HCT116 (cell line): Measurements from ENCODE around the gene SLC1A4. TPM values are rescaled to one million over a fixed set of nuclear protein-coding genes. Genes with fewer than 3 reads are reported as not detected.

ENCODE experiments used
- ATAC-seq: fragments of 200-7000 bp; cut with Tn5 transposase; 2 replicates; pipeline ENCODE4 v1.9.1; 2020; ENCODE audit warnings: mild to moderate bottlenecking, moderate library complexity
- BruUV-seq: library from RNA; stranded (reverse); fragments of 400-500 nt; replicated peaks from 2 replicates; lab custom pipeline; 2021; lab: Mats Ljungman, UMichigan
- CTCF ChIA-PET: fragments of 300-600 bp; sonication (Branson Sonifier 250); formaldehyde crosslinking; loops from one replicate; lab custom pipeline; 2021; ENCODE audit warnings: antibody characterized with exemption; lab: Charles Lee
- POLR2A ChIA-PET: fragments of 300-600, 350-600 bp; sonication (Branson Sonifier 250); formaldehyde crosslinking; loops from one replicate; lab custom pipeline; 2021; ENCODE audit warnings: antibody characterized with exemption; lab: Charles Lee
- RAD21 ChIA-PET, 2 experiments: fragments of 300-600 bp; sonication (Branson Sonifier 250); formaldehyde crosslinking; loops; one replicate each; lab custom pipeline; 2023; ENCODE audit warnings: low total read pairs in 2 of 2; ENCODE audit not compliant: uncharacterized antibody in 2 of 2, unreplicated experiment in 2 of 2, low non-redundant PET in 1 of 2; lab: Charles Lee
- DNase-seq: peaks from one replicate; pipeline ENCODE4 v3.0.0-alpha.2; 2010; ENCODE audit warnings: low read depth, low spot score
- H2AFZ ChIP-seq: fragments of 200-600 bp; shearing (Covaris generic), sonication (generic); 2 replicates; pipeline ENCODE4 v1.6.1; 2017; ENCODE audit warnings: low read depth, mixed run types, mixed read lengths, antibody characterized with exemption, low read length; ENCODE audit not compliant: poor library complexity, severe bottlenecking
- H3K27ac ChIP-seq: 2 replicates; pipeline ENCODE4 v1.5.1; 2012; ENCODE audit warnings: low read depth, low read length
- H3K27me3 ChIP-seq: fragments of 200-600 bp; sonication (generic); 2 replicates; pipeline ENCODE4 v1.6.1; 2016; ENCODE audit warnings: mixed run types, low read length, mixed read lengths; ENCODE audit not compliant: insufficient read depth
- H3K36me3 ChIP-seq, 2 experiments: fragments of 200-500 bp in 1 of 2; fragments of 200-600 bp in 1 of 2; sonication (Bioruptor generic) in 1 of 2; sonication (generic) in 1 of 2; 2 replicates each; pipeline versions ENCODE4 v1.5.1 to v1.6.1; 2014 to 2016; ENCODE audit warnings: low read length in 2 of 2, inconsistent platforms in 1 of 2, mixed read lengths in 1 of 2, mixed run types in 1 of 2; ENCODE audit not compliant: insufficient read depth in 2 of 2, control insufficient read depth in 1 of 2
- H3K4me1 ChIP-seq, 2 experiments: fragments of 200-600 bp in 1 of 2; sonication (generic) in 1 of 2; 2 replicates each; pipeline versions ENCODE4 v1.5.1 to v1.6.1; 2012 to 2017; ENCODE audit warnings: low read length in 2 of 2, inconsistent platforms in 1 of 2, mild to moderate bottlenecking in 1 of 2, mixed read lengths in 1 of 2, mixed run types in 1 of 2, moderate library complexity in 1 of 2; ENCODE audit not compliant: insufficient read depth in 2 of 2, control insufficient read depth in 1 of 2
- H3K4me2 ChIP-seq: fragments of 200-600 bp; sonication (generic); 2 replicates; pipeline ENCODE4 v1.6.1; 2017; ENCODE audit warnings: mixed run types, low read length, mixed read lengths
- H3K4me3 ChIP-seq, 2 experiments: fragments of 200-600 bp in 1 of 2; sonication (generic) in 1 of 2; replicated peaks in 1 of 2; 2 replicates each; pipeline ENCODE4 v1.5.1; 2011 to 2016; ENCODE audit warnings: low read length in 2 of 2, control low read depth in 1 of 2, low read depth in 1 of 2, mild to moderate bottlenecking in 1 of 2, mixed read lengths in 1 of 2, mixed run types in 1 of 2
- H3K79me2 ChIP-seq: fragments of 200-600 bp; sonication (generic); 2 replicates; pipeline ENCODE4 v1.6.1; 2017; ENCODE audit warnings: mild to moderate bottlenecking, mixed run types, low read length, moderate library complexity, mixed read lengths; ENCODE audit not compliant: insufficient read depth
- H3K9ac ChIP-seq: fragments of 200-600 bp; sonication (generic); 2 replicates; pipeline ENCODE4 v1.6.1; 2016; ENCODE audit warnings: low read length, mixed read lengths
- H3K9me2 ChIP-seq: fragments of 200-600 bp; sonication (generic), shearing (Covaris generic); 2 replicates; pipeline ENCODE4 v1.6.1; 2017; ENCODE audit warnings: mixed run types, mild to moderate bottlenecking, moderate library complexity; ENCODE audit not compliant: insufficient read depth
- H3K9me3 ChIP-seq, 2 experiments: fragments of 200-500 bp in 1 of 2; fragments of 200-600 bp in 1 of 2; sonication (Bioruptor generic) in 1 of 2; sonication (generic) in 1 of 2; 2 replicates each; pipeline ENCODE4 v1.6.1; 2014 to 2017; ENCODE audit warnings: low read length in 2 of 2, mixed read lengths in 2 of 2, inconsistent platforms in 1 of 2, low read depth in 1 of 2, mild to moderate bottlenecking in 1 of 2, mixed run types in 1 of 2, moderate library complexity in 1 of 2; ENCODE audit not compliant: control insufficient read depth in 1 of 2, insufficient read depth in 1 of 2
- H4K20me1 ChIP-seq: fragments of 200-600 bp; sonication (generic), shearing (Covaris generic); 2 replicates; pipeline ENCODE4 v1.6.1; 2017; ENCODE audit warnings: mixed run types, mild to moderate bottlenecking, moderate library complexity; ENCODE audit not compliant: insufficient read depth
- ATF3 ChIP-seq: IDR thresholded peaks from 2 replicates; pipeline ENCODE4 v1.6.1; 2012
- CBX3 ChIP-seq: IDR thresholded peaks from 2 replicates; pipeline ENCODE4 v1.6.1; 2012; ENCODE audit warnings: low read depth
- CEBPB ChIP-seq: IDR thresholded peaks from 2 replicates; pipeline ENCODE4 v1.6.1; 2012; ENCODE audit warnings: low read depth
- CTCF ChIP-seq, 3 experiments: fragments of 200-600 bp in 1 of 3; sonication (generic) in 1 of 3; IDR thresholded peaks in 2 of 3; conservative IDR thresholded peaks in 1 of 3; 2 replicates each; pipeline ENCODE4 v1.5.1; 2012 to 2017; ENCODE audit warnings: low read depth in 2 of 3, low read length in 2 of 3, antibody characterized with exemption in 1 of 3, borderline replicate concordance in 1 of 3, control low read depth in 1 of 3, mild to moderate bottlenecking in 1 of 3, mixed read lengths in 1 of 3, mixed run types in 1 of 3, moderate library complexity in 1 of 3; ENCODE audit not compliant: insufficient read depth in 1 of 3
- EGR1 ChIP-seq: IDR thresholded peaks from 2 replicates; pipeline ENCODE4 v1.6.1; 2012; ENCODE audit warnings: low read depth
- ELF1 ChIP-seq: IDR thresholded peaks from 2 replicates; pipeline ENCODE4 v1.6.1; 2012; ENCODE audit warnings: low read depth, borderline replicate concordance
- EZH2 ChIP-seq: fragments of 200-600 bp; sonication (generic); IDR thresholded peaks from 2 replicates; pipeline ENCODE4 v1.6.1; 2017; ENCODE audit warnings: antibody characterized with exemption, mixed run types
- POLR2A ChIP-seq: IDR thresholded peaks from 2 replicates; pipeline ENCODE4 v1.7.0; 2011; ENCODE audit warnings: borderline replicate concordance; ENCODE audit not compliant: insufficient read depth, insufficient read length; ENCODE audit errors: extremely low read depth
- POLR2AphosphoS5 ChIP-seq: IDR thresholded peaks from 2 replicates; pipeline ENCODE4 v1.6.1; 2011; ENCODE audit warnings: mild to moderate bottlenecking, low read depth, low read length, moderate library complexity
- REST ChIP-seq: IDR thresholded peaks from 2 replicates; pipeline ENCODE4 v1.6.1; 2012; ENCODE audit warnings: low read depth
- SP1 ChIP-seq: IDR thresholded peaks from 2 replicates; pipeline ENCODE4 v1.6.1; 2012; ENCODE audit warnings: low read depth
- SRF ChIP-seq: IDR thresholded peaks from 2 replicates; pipeline ENCODE4 v1.6.1; 2012; ENCODE audit warnings: low read depth
- YY1 ChIP-seq: IDR thresholded peaks from 2 replicates; pipeline ENCODE4 v1.6.1; 2011; ENCODE audit warnings: low read length, low read depth, moderate library complexity, mild to moderate bottlenecking; ENCODE audit not compliant: insufficient replicate concordance; ENCODE audit errors: extremely low read depth
- intact Hi-C: fragments of 100-400 bp; cut with micrococcal nuclease; formaldehyde crosslinking; loops from 2 replicates; pipeline ENCODE4 v1.10.0; 2022
- total RNA-seq: library from RNA; stranded (reverse); gene quantifications from one replicate; pipeline ENCODE4 v1.2.1, GENCODE V29; 2021; ENCODE audit not compliant: unreplicated experiment
- TF ChIP-seq, protein P1 (sequence below): IDR thresholded peaks from 2 replicates; pipeline ENCODE4 v1.6.1; 2011; ENCODE audit warnings: mild to moderate bottlenecking, low read length, moderate library complexity; ENCODE audit not compliant: insufficient replicate concordance; ENCODE audit errors: extremely low read depth

SLC1A4 gene
- total RNA-seq, 1 experiment from 2014 or later = 9.2 TPM

DNA sequence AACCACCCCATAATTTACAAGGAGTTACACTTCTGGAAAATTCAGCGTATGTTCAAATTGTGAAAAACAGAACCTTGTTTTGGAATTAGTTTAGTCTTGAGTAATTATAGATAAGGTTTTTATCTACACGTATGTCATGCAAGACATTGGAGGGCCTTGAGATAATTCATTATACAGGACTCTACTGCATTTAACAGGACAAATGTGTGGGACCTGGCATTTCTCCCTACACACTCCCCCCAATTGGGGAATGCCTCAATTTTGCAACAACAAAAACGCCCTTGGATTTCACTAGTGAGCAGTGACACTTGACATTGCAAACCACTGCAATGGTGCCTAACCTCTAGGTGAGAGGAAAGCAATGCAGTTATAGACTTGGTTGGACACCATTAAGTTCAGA, 11.4 kb downstream of the SLC1A4 start:
- H3K9me2 ChIP-seq = no peaks in the 10 kb centered on the region
- CTCF ChIA-PET = no interaction called here
- H3K4me3 ChIP-seq = no peak overlapping the region
- POLR2A ChIA-PET = no interaction called here
- no TSS peak for BruUV-seq
- H3K27ac ChIP-seq = no peak overlapping the region
- peaks cover under 1 to 5% of the 10 kb centered on the region in 2 experiments; a peak in 3 of 4 replicates for H3K4me1 ChIP-seq
- no peaks in the 10 kb centered on the region for H3K79me2 ChIP-seq
- H3K27me3 ChIP-seq = no peaks in the 10 kb centered on the region
- H3K9ac ChIP-seq = no peak overlapping the region
- no peaks in the 10 kb centered on the region for H3K36me3 ChIP-seq
- DNase-seq = no peak
- TF ChIP-seq REST (no peak), EZH2 (no peak), EGR1 (no peak), POLR2AphosphoS5 (no peak), SRF (no peak), YY1 (no peak), CBX3 (no peak), SP1 (no peak), POLR2A (no peak), CEBPB (no peak), ATF3 (no peak), CTCF (IDR thresholded peaks at IDR 0.05 in 2 of 3, conservative IDR thresholded peaks at IDR 0.05 in 1 of 3; ENCODE audit: borderline replicate concordance in 1 of 3, insufficient read depth in 1 of 3, low read depth in 2 of 3, low read length in 2 of 3) (no peak), ELF1 (no peak)
- TF ChIP-seq, protein P1, sequence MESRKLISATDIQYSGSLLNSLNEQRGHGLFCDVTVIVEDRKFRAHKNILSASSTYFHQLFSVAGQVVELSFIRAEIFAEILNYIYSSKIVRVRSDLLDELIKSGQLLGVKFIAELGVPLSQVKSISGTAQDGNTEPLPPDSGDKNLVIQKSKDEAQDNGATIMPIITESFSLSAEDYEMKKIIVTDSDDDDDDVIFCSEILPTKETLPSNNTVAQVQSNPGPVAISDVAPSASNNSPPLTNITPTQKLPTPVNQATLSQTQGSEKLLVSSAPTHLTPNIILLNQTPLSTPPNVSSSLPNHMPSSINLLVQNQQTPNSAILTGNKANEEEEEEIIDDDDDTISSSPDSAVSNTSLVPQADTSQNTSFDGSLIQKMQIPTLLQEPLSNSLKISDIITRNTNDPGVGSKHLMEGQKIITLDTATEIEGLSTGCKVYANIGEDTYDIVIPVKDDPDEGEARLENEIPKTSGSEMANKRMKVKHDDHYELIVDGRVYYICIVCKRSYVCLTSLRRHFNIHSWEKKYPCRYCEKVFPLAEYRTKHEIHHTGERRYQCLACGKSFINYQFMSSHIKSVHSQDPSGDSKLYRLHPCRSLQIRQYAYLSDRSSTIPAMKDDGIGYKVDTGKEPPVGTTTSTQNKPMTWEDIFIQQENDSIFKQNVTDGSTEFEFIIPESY = no peak
- H4K20me1 ChIP-seq = no peaks in the 10 kb centered on the region
- no peaks in the 10 kb centered on the region for H3K9me3 ChIP-seq
- intact Hi-C loops = no loop called here
- no peak overlapping the region for H2AFZ ChIP-seq
- no peak overlapping the region for H3K4me2 ChIP-seq
- RAD21 ChIA-PET = no interaction called here
- ATAC-seq = no peak
